Endothelial cell of umbilical vein (primary cell): ENCODE results near the gene TUBB1. TPM values are rescaled to one million over a fixed set of nuclear protein-coding genes. Genes with fewer than 3 reads are reported as not detected.

Experiments
- BruUV-seq: library from RNA; stranded (reverse); fragments of 400-500 nt; replicated peaks from 2 replicates; lab custom pipeline; 2021; lab: Mats Ljungman, UMichigan
- CTCF ChIA-PET: fragments of 300-600, 350-600 bp; sonication (Branson Sonifier 250); formaldehyde crosslinking; loops from one replicate; lab custom pipeline; 2021; ENCODE audit warnings: antibody characterized with exemption, inconsistent platforms; lab: Charles Lee
- POLR2A ChIA-PET: fragments of 300-600, 350-600 bp; sonication (Branson Sonifier 250); formaldehyde crosslinking; loops from one replicate; lab custom pipeline; 2021; ENCODE audit warnings: antibody characterized with exemption, inconsistent platforms; lab: Charles Lee
- DNase-seq: peaks from one replicate; pipeline ENCODE4 v3.0.0-alpha.2; 2011; ENCODE audit warnings: low read depth, low spot score
- FAIRE-seq: peaks from 2 replicates; lab custom pipeline; 2011; peaks lifted over from hg19 to GRCh38; lab: Jason Lieb, UNC
- H2AFZ ChIP-seq: 2 replicates; pipeline ENCODE4 v1.6.0; 2012; ENCODE audit warnings: low read depth, low read length, control low read depth, inconsistent platforms
- H3K27ac ChIP-seq: 2 replicates; pipeline ENCODE4 v1.5.1; 2011; ENCODE audit warnings: low read depth, mild to moderate bottlenecking, control low read depth, low read length, moderate library complexity; ENCODE audit not compliant: insufficient read depth
- H3K27me3 ChIP-seq, 2 experiments: 2 replicates each; pipeline versions ENCODE4 v1.6.0 to v1.6.1; 2011; ENCODE audit warnings: low read length in 2 of 2, mixed read lengths in 1 of 2; ENCODE audit not compliant: control insufficient read depth in 2 of 2, insufficient read depth in 2 of 2
- H3K36me3 ChIP-seq, 2 experiments: 2 replicates in 1 of 2; 3 replicates in 1 of 2; pipeline ENCODE4 v1.5.1; 2011; ENCODE audit warnings: low read length in 2 of 2, mild to moderate bottlenecking in 1 of 2, moderate library complexity in 1 of 2; ENCODE audit not compliant: control insufficient read depth in 2 of 2, insufficient read depth in 2 of 2; ENCODE audit errors: extremely low read depth in 1 of 2
- H3K4me1 ChIP-seq: 3 replicates; pipeline ENCODE4 v1.5.1; 2011; ENCODE audit warnings: mild to moderate bottlenecking, low read length; ENCODE audit not compliant: control insufficient read depth, insufficient read depth; ENCODE audit errors: extremely low read depth
- H3K4me2 ChIP-seq: 2 replicates; pipeline ENCODE4 v1.6.1; 2011; ENCODE audit warnings: low read length, control low read depth, mixed read lengths; ENCODE audit not compliant: insufficient read depth
- H3K4me3 ChIP-seq, 3 experiments: fragments of 200-600 bp in 1 of 3; sonication (generic), shearing (Covaris generic) in 1 of 3; replicated peaks in 1 of 3; 2 replicates each; pipeline ENCODE4 v1.5.1; 2011 to 2016; ENCODE audit warnings: control low read depth in 3 of 3, low read length in 3 of 3, mild to moderate bottlenecking in 2 of 3, inconsistent platforms in 1 of 3, low read depth in 1 of 3, moderate library complexity in 1 of 3; ENCODE audit not compliant: insufficient read depth in 1 of 3
- H3K79me2 ChIP-seq: 2 replicates; pipeline ENCODE4 v1.6.0; 2012; ENCODE audit warnings: low read length, inconsistent platforms; ENCODE audit not compliant: control insufficient read depth, insufficient read depth
- H3K9ac ChIP-seq: replicated peaks from 2 replicates; pipeline ENCODE3; 2011; ENCODE audit warnings: low read length, control low read depth; ENCODE audit not compliant: insufficient read depth; ENCODE audit errors: extremely low read depth
- H3K9me1 ChIP-seq: replicated peaks from 3 replicates; pipeline ENCODE4 v1.6.0; 2011; ENCODE audit warnings: mild to moderate bottlenecking, low read length; ENCODE audit not compliant: control insufficient read depth, insufficient read depth; ENCODE audit errors: extremely low read depth
- H3K9me3 ChIP-seq: replicated peaks from 2 replicates; pipeline ENCODE4 v1.5.1; 2012; ENCODE audit warnings: low read length, inconsistent platforms; ENCODE audit not compliant: control insufficient read depth, insufficient read depth
- H4K20me1 ChIP-seq: replicated peaks from 2 replicates; pipeline ENCODE3; 2011; ENCODE audit warnings: mild to moderate bottlenecking, low read length; ENCODE audit not compliant: control insufficient read depth, insufficient read depth; ENCODE audit errors: extremely low read depth
- EZH2 ChIP-seq: IDR thresholded peaks from 2 replicates; pipeline ENCODE4 v1.6.1; 2012; ENCODE audit warnings: borderline replicate concordance, low read depth, mild to moderate bottlenecking, moderate library complexity, low read length, inconsistent platforms; ENCODE audit not compliant: severe bottlenecking
- FOS ChIP-seq: IDR thresholded peaks from 2 replicates; pipeline ENCODE4 v1.6.1; 2011; ENCODE audit warnings: mild to moderate bottlenecking, low read length, moderate library complexity, borderline replicate concordance; ENCODE audit not compliant: insufficient read depth
- GATA2 ChIP-seq: IDR thresholded peaks from 2 replicates; pipeline ENCODE4 v1.7.0; 2011; ENCODE audit warnings: low read depth, mild to moderate bottlenecking, moderate library complexity, mixed read lengths, low read length; ENCODE audit not compliant: insufficient read length, insufficient read depth
- JUN ChIP-seq: IDR thresholded peaks from 2 replicates; pipeline ENCODE4 v1.6.1; 2011; ENCODE audit warnings: borderline replicate concordance, low read depth; ENCODE audit not compliant: insufficient read length, insufficient read depth
- MAX ChIP-seq: IDR thresholded peaks from 2 replicates; pipeline ENCODE4 v1.6.1; 2011; ENCODE audit not compliant: insufficient read depth, insufficient read length
- MYC ChIP-seq: IDR thresholded peaks from one replicate; pipeline ENCODE4 v1.6.1; 2011; ENCODE audit warnings: mild to moderate bottlenecking, low read depth, low read length
- POLR2A ChIP-seq: IDR thresholded peaks from 2 replicates; pipeline ENCODE4 v1.6.1; 2012; ENCODE audit warnings: low read depth, mild to moderate bottlenecking, control low read depth, low read length
- POLR2AphosphoS5 ChIP-seq: IDR thresholded peaks from 2 replicates; pipeline ENCODE4 v1.6.1; 2012; ENCODE audit warnings: low read depth, mild to moderate bottlenecking, control low read depth, low read length, moderate library complexity; ENCODE audit not compliant: insufficient read depth
- dilution Hi-C: fragments of 300-500 bp; cut with MboI; formaldehyde crosslinking; loops from one replicate; pipeline ENCODE4 v1.15.0; 2019; ENCODE audit warnings: low sequenced_read_pairs; ENCODE audit not compliant: extremely low pct_ligation_motif_present
- intact Hi-C: fragments of 100-400 bp; cut with micrococcal nuclease; formaldehyde crosslinking; loops from one replicate; pipeline ENCODE4 v1.10.0; 2022
- polyA plus RNA-seq, 4 experiments: library from polyadenylated mRNA; depleted of rRNA in 3 of 4; stranded (reverse) in 3 of 4; unstranded in 1 of 4; fragments of >200 nt; gene quantifications; 2 replicates each; pipeline versions ENCODE4 v1.2.1 to v1.2.3, GENCODE V29; 2011 to 2012; ENCODE audit warnings: missing spikeins in 1 of 4
- total RNA-seq: library from RNA; stranded (reverse); gene quantifications from 2 replicates; pipeline ENCODE4 v1.2.3, GENCODE V29; 2021
- TF ChIP-seq, protein P1 (sequence below), 2 donors: IDR thresholded peaks; 1 replicate in 1 of 2; 2 replicates in 1 of 2; pipeline ENCODE4 v1.5.1; 2011; ENCODE audit warnings: low read length in 2 of 2, mild to moderate bottlenecking in 2 of 2, moderate library complexity in 2 of 2, control low read depth in 1 of 2, inconsistent platforms in 1 of 2, low read depth in 1 of 2; ENCODE audit not compliant: insufficient read depth in 1 of 2; ENCODE audit errors: extremely low read depth in 1 of 2

TUBB1 gene
- total and polyA plus RNA-seq, 2 donors (not counting 3 experiments of a cell fraction or from before 2014, with no cell fraction given), result 0.04 TPM; not detected in 1

DNA sequence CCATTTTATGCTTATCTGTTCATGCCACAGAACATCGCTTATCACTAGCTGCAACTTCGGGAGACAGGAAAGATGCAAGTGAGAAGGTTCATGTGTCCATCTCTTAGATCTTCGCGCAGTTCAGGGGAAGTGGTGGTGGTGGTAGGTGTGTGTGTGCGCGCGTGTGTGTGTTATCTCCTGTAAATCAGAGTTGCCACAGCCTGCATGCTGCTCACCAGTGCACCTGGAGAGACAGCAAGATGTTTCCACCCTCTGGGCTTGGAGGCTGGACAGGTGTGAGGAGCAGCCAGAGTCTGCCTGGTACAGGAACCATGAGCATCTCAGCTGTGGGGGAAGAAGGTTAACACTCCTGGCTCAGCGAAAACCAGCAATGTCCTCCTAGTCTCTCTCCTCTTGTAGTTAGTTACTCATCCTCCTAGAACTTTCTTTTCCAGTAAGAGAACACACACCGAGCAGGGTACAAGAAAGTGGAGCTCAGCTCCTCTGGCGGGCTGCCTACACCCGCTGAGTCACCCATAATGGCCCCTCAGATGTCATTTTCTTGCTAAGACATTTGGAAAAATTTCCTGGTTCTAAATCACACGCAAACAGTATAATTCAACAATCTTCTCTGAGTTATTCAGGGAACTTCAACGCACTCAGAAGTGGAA is 5.1 kb upstream of the TUBB1 start:
- Histone ChIP-seq H3K79me2 (no peaks in the 10 kb centered on the region), H3K27ac (no peak overlapping the region), H3K9me3 (no peaks in the 10 kb centered on the region), H3K27me3 (no peaks in the 10 kb centered on the region), H3K9ac (no peak overlapping the region), H3K4me1 (peaks cover 28% of the 10 kb centered on the region), H3K4me2 (no peak overlapping the region), H2AFZ (no peak overlapping the region), H3K4me3 (no peak overlapping the region), H3K9me1 (no peaks in the 10 kb centered on the region), H3K36me3 (no peaks in the 10 kb centered on the region), H4K20me1 (no peaks in the 10 kb centered on the region)
- ChIA-PET POLR2A (no interaction called here), CTCF (no interaction called here)
- DNase-seq, result no peak
- no peak for TF ChIP-seq MAX
- TF ChIP-seq MYC, result no peak
- TF ChIP-seq, protein P1, sequence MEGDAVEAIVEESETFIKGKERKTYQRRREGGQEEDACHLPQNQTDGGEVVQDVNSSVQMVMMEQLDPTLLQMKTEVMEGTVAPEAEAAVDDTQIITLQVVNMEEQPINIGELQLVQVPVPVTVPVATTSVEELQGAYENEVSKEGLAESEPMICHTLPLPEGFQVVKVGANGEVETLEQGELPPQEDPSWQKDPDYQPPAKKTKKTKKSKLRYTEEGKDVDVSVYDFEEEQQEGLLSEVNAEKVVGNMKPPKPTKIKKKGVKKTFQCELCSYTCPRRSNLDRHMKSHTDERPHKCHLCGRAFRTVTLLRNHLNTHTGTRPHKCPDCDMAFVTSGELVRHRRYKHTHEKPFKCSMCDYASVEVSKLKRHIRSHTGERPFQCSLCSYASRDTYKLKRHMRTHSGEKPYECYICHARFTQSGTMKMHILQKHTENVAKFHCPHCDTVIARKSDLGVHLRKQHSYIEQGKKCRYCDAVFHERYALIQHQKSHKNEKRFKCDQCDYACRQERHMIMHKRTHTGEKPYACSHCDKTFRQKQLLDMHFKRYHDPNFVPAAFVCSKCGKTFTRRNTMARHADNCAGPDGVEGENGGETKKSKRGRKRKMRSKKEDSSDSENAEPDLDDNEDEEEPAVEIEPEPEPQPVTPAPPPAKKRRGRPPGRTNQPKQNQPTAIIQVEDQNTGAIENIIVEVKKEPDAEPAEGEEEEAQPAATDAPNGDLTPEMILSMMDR (IDR thresholded peaks at IDR 0.05; ENCODE audit: extremely low read depth in 1 of 2, insufficient read depth in 1 of 2, low read depth in 1 of 2, low read length in 2 of 2), result no peak
- no peak for TF ChIP-seq FOS
- no peak for TF ChIP-seq GATA2
- no peak for TF ChIP-seq JUN
- no peak for TF ChIP-seq POLR2A
- TF ChIP-seq POLR2AphosphoS5, result no peak
- no peak for TF ChIP-seq EZH2
- intact Hi-C loops (loop anchor here (10.0 kb wide), 2 partner anchors 359 to 931 kb away; partner anchors contain the start of genes FAM217B, PPP1R3D and STX16), dilution Hi-C loops (no loop called here)
- FAIRE-seq, result no peak
- no TSS peak for BruUV-seq
